H9 (cell line): Measurements from ENCODE around the gene NFE2L3. TPM values are rescaled to one million over a fixed set of nuclear protein-coding genes. Genes with fewer than 3 reads are reported as not detected.

ENCODE experiments used
- DNase-seq: peaks from one replicate; pipeline ENCODE4 v3.0.0-alpha.2; 2017
- H2AFZ ChIP-seq: one replicate; pipeline ENCODE4 v1.6.1; 2013; ENCODE audit warnings: mild to moderate bottlenecking, low read length, control low read depth, moderate library complexity
- H2AK5ac ChIP-seq: 2 replicates; pipeline ENCODE4 v1.6.1; 2013; ENCODE audit warnings: low read length, control low read depth, mixed read lengths; ENCODE audit not compliant: insufficient read length
- H2BK120ac ChIP-seq: one replicate; pipeline ENCODE4 v1.6.1; 2013; ENCODE audit warnings: low read depth, mild to moderate bottlenecking, low read length, control low read depth, inconsistent platforms; ENCODE audit not compliant: poor library complexity, severe bottlenecking
- H2BK12ac ChIP-seq: 2 replicates; pipeline ENCODE4 v1.6.1; 2013; ENCODE audit warnings: low read length, control low read depth, mixed read lengths, low read depth; ENCODE audit not compliant: insufficient read length
- H2BK15ac ChIP-seq: 2 replicates; pipeline ENCODE4 v1.6.1; 2013; ENCODE audit warnings: low read depth, low read length, control low read depth
- H2BK20ac ChIP-seq: one replicate; pipeline ENCODE4 v1.6.1; 2013; ENCODE audit warnings: low read depth, mild to moderate bottlenecking, low read length, control low read depth, inconsistent platforms; ENCODE audit not compliant: poor library complexity, severe bottlenecking
- H2BK5ac ChIP-seq: 2 replicates; pipeline ENCODE4 v1.6.1; 2013; ENCODE audit warnings: low read length, control low read depth, mixed read lengths; ENCODE audit not compliant: insufficient read length
- H3K14ac ChIP-seq: 2 replicates; pipeline ENCODE4 v1.6.1; 2013; ENCODE audit warnings: low read length, control low read depth; ENCODE audit not compliant: insufficient read depth
- H3K18ac ChIP-seq: 2 replicates; pipeline ENCODE4 v1.6.1; 2013; ENCODE audit warnings: low read depth, mild to moderate bottlenecking, mixed read lengths, low read length, control low read depth; ENCODE audit not compliant: insufficient read length
- H3K23ac ChIP-seq: 2 replicates; pipeline ENCODE4 v1.6.1; 2013; ENCODE audit warnings: low read length, control low read depth, mixed read lengths, low read depth; ENCODE audit not compliant: insufficient read length
- H3K23me2 ChIP-seq: 2 replicates; pipeline ENCODE4 v1.6.1; 2013; ENCODE audit warnings: low read depth, mild to moderate bottlenecking, mixed read lengths, low read length, control low read depth; ENCODE audit not compliant: insufficient read length, poor library complexity, severe bottlenecking
- H3K27ac ChIP-seq: 2 replicates; pipeline ENCODE4 v1.5.1; 2013; ENCODE audit warnings: low read length, control low read depth, mixed read lengths, low read depth; ENCODE audit not compliant: insufficient read length
- H3K27me3 ChIP-seq: 2 replicates; pipeline ENCODE4 v1.6.1; 2013; ENCODE audit warnings: low read length, control low read depth, inconsistent platforms; ENCODE audit not compliant: insufficient read depth
- H3K4ac ChIP-seq: 2 replicates; pipeline ENCODE4 v1.6.1; 2013; ENCODE audit warnings: low read depth, mild to moderate bottlenecking, control low read depth, inconsistent platforms, low read length, moderate library complexity
- H3K4me1 ChIP-seq: 2 replicates; pipeline ENCODE4 v1.6.1; 2013; ENCODE audit warnings: low read length, control low read depth, inconsistent platforms; ENCODE audit not compliant: insufficient read depth
- H3K4me2 ChIP-seq: 2 replicates; pipeline ENCODE4 v1.6.1; 2013; ENCODE audit warnings: low read length, control low read depth, mixed read lengths; ENCODE audit not compliant: insufficient read length, insufficient read depth
- H3K56ac ChIP-seq: 2 replicates; pipeline ENCODE4 v1.6.1; 2013; ENCODE audit warnings: low read depth, mild to moderate bottlenecking, mixed read lengths, low read length, control low read depth; ENCODE audit not compliant: insufficient read length
- H3K79me1 ChIP-seq: 2 replicates; pipeline ENCODE4 v1.6.1; 2013; ENCODE audit warnings: low read depth, mild to moderate bottlenecking, moderate library complexity, low read length, control low read depth, inconsistent platforms; ENCODE audit not compliant: insufficient read depth, poor library complexity, severe bottlenecking
- H3K79me2 ChIP-seq: 2 replicates; pipeline ENCODE4 v1.6.1; 2013; ENCODE audit warnings: low read length, control low read depth, inconsistent platforms; ENCODE audit not compliant: insufficient read depth
- H3K9ac ChIP-seq: 2 replicates; pipeline ENCODE4 v1.6.1; 2013; ENCODE audit warnings: low read length, control low read depth, mixed read lengths; ENCODE audit not compliant: insufficient read length; ENCODE audit errors: extremely low read depth
- H3K9me3 ChIP-seq: one replicate; pipeline ENCODE4 v1.6.1; 2013; ENCODE audit warnings: low read depth, low read length, inconsistent platforms; ENCODE audit not compliant: control insufficient read depth
- H3T11ph ChIP-seq: one replicate; pipeline ENCODE4 v1.6.1; 2013; ENCODE audit warnings: mild to moderate bottlenecking, low read length, control low read depth, inconsistent platforms
- H4K20me1 ChIP-seq: one replicate; pipeline ENCODE4 v1.6.1; 2013; ENCODE audit not compliant: control insufficient read depth, insufficient read length, insufficient read depth
- H4K5ac ChIP-seq: 2 replicates; pipeline ENCODE4 v1.6.1; 2013; ENCODE audit warnings: low read depth, mild to moderate bottlenecking, mixed read lengths, low read length, control low read depth; ENCODE audit not compliant: insufficient read length
- H4K8ac ChIP-seq: replicated peaks from 2 replicates; pipeline ENCODE4 v1.6.1; 2013; ENCODE audit warnings: low read length, control low read depth, mixed read lengths, low read depth; ENCODE audit not compliant: insufficient read length
- H4K91ac ChIP-seq: 2 replicates; pipeline ENCODE4 v1.6.1; 2013; ENCODE audit warnings: low read depth, mild to moderate bottlenecking, moderate library complexity, mixed read lengths, low read length, control low read depth; ENCODE audit not compliant: insufficient read length
- H3K27ac Mint-ChIP-seq, 3 experiments: 2 replicates in 2 of 3; 3 replicates in 1 of 3; pipeline ENCODE4 v1.8.0; 2020 to 2021; ENCODE audit warnings: mixed read lengths in 3 of 3, mild to moderate bottlenecking in 1 of 3, moderate library complexity in 1 of 3
- H3K27me3 Mint-ChIP-seq: 2 replicates; pipeline ENCODE4 v1.8.0; 2021; ENCODE audit warnings: low read depth, mild to moderate bottlenecking, moderate library complexity, mixed read lengths
- H3K36me3 Mint-ChIP-seq, 3 experiments: 2 replicates in 2 of 3; 3 replicates in 1 of 3; pipeline ENCODE4 v1.8.0; 2020 to 2021; ENCODE audit warnings: low read depth in 3 of 3, mixed read lengths in 3 of 3; ENCODE audit not compliant: insufficient read depth in 1 of 3
- H3K4me1 Mint-ChIP-seq, 2 experiments: 2 replicates each; pipeline ENCODE4 v1.8.0; 2020; ENCODE audit warnings: mixed read lengths in 2 of 2
- H3K4me3 Mint-ChIP-seq, 2 experiments: 2 replicates in 1 of 2; 3 replicates in 1 of 2; pipeline ENCODE4 v1.8.0; 2020 to 2021; ENCODE audit warnings: mild to moderate bottlenecking in 2 of 2, mixed read lengths in 2 of 2, moderate library complexity in 1 of 2
- H3K9me3 Mint-ChIP-seq, 2 experiments: 2 replicates in 1 of 2; 3 replicates in 1 of 2; pipeline ENCODE4 v1.8.0; 2020; ENCODE audit warnings: mild to moderate bottlenecking in 2 of 2, mixed read lengths in 2 of 2, moderate library complexity in 1 of 2
- WGBS: extraction: QIAGEN DNeasy Blood & Tissue Kit; methylation state at CpG from one replicate; pipeline ENCODE4 v1.1.7; 2013; ENCODE audit warnings: missing lambda C conversion rate, low lambda C conversion rate, mixed read lengths; ENCODE audit not compliant: insufficient read length; ENCODE audit errors: extremely low coverage; 5-methylcytosine and 5-hydroxymethylcytosine counted together
- total RNA-seq: library from RNA; stranded (reverse); gene quantifications from 2 replicates; pipeline ENCODE4 v1.2.1, GENCODE V29; 2021
- TF ChIP-seq, protein P1 (sequence below): fragments of 200-600 bp; sonication (generic); conservative IDR thresholded peaks from 3 replicates; pipeline ENCODE4 v1.8.0; 2021; ENCODE audit warnings: antibody characterized with exemption, mild to moderate bottlenecking

NFE2L3 gene
- total RNA-seq, 1 experiment from 2014 or later = 46.9 TPM

DNA sequence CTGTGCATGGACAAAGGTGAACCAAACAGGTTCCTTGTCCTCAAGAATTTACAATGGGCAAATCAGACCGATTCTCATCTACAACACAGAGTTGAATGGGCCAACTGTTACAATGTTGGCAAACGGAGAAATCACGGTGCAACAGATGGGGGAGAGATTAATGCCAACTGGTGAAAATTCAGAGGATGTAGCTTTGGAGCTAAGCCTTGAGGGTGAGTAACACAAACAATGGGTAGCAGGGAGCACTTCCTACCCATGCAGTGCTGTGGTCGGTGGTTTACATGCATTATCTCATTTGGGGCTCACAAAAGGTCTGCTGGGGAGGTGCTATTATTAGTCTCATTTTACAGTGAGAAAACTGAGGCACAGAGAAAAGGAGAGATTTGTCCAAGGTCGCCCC lies 902 bp upstream of the NFE2L3 start:
- H3K27me3 ChIP-seq = no peaks in the 10 kb centered on the region
- Mint-ChIP-seq H3K27me3 (peaks cover 20% of the 10 kb centered on the region), H3K36me3 (peaks cover 7 to 31% (median 13%) of the 10 kb centered on the region in 3 experiments; a peak in 6 of 7 replicates), H3K4me3 (peak overlapping the region; percentile 51 to 81), H3K9me3 (peaks cover 9 to 15% of the 10 kb centered on the region in 2 experiments), H3K27ac (peak overlapping the region in 1 of 3 experiments; percentile 27; a peak in 1 of 7 replicates), H3K4me1 (peaks cover 47 to 55% of the 10 kb centered on the region in 2 experiments)
- no peak overlapping the region for H3K14ac ChIP-seq
- H3K23me2 ChIP-seq = peaks cover 11% of the 10 kb centered on the region
- no peak overlapping the region for H3K4ac ChIP-seq
- H3K4me2 ChIP-seq = no peak overlapping the region
- no peak overlapping the region for H4K5ac ChIP-seq
- H3K9ac ChIP-seq = no peak overlapping the region
- H4K91ac ChIP-seq = peak overlapping the region; percentile 18
- no peak overlapping the region for H3K18ac ChIP-seq
- no peak overlapping the region for H3T11ph ChIP-seq
- H3K56ac ChIP-seq = no peak overlapping the region
- no peak overlapping the region for H2AK5ac ChIP-seq
- H3K4me1 ChIP-seq = peaks cover 16% of the 10 kb centered on the region
- no peak overlapping the region for H2BK15ac ChIP-seq
- peaks cover 23% of the 10 kb centered on the region for H3K79me2 ChIP-seq
- H3K79me1 ChIP-seq = no peaks in the 10 kb centered on the region
- H3K23ac ChIP-seq = no peak overlapping the region
- TF ChIP-seq, protein P1, sequence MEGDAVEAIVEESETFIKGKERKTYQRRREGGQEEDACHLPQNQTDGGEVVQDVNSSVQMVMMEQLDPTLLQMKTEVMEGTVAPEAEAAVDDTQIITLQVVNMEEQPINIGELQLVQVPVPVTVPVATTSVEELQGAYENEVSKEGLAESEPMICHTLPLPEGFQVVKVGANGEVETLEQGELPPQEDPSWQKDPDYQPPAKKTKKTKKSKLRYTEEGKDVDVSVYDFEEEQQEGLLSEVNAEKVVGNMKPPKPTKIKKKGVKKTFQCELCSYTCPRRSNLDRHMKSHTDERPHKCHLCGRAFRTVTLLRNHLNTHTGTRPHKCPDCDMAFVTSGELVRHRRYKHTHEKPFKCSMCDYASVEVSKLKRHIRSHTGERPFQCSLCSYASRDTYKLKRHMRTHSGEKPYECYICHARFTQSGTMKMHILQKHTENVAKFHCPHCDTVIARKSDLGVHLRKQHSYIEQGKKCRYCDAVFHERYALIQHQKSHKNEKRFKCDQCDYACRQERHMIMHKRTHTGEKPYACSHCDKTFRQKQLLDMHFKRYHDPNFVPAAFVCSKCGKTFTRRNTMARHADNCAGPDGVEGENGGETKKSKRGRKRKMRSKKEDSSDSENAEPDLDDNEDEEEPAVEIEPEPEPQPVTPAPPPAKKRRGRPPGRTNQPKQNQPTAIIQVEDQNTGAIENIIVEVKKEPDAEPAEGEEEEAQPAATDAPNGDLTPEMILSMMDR = no peak
- H2BK120ac ChIP-seq = no peak overlapping the region
- H2BK12ac ChIP-seq = no peak overlapping the region
- H2AFZ ChIP-seq = no peak overlapping the region
- H2BK20ac ChIP-seq = no peak overlapping the region
- WGBS = no CpG with 5 or more reads among the region's 5 CpGs
- H3K27ac ChIP-seq = no peak overlapping the region
- H3K9me3 ChIP-seq = no peaks in the 10 kb centered on the region
- H4K20me1 ChIP-seq = no peaks in the 10 kb centered on the region
- DNase-seq = no peak
- H2BK5ac ChIP-seq = no peak overlapping the region
- no peak overlapping the region for H4K8ac ChIP-seq
